IMR-90 (cell line): ENCODE data around the gene UST. TPM values are rescaled to one million over a fixed set of nuclear protein-coding genes. Genes with fewer than 3 reads are reported as not detected.

Experiments used
- ATAC-seq: fragments of 200-7000 bp; cut with Tn5 transposase; 2 replicates; pipeline ENCODE4 v1.9.1; 2020; ENCODE audit warnings: low read depth, mild to moderate bottlenecking, moderate library complexity
- BruUV-seq: library from RNA; stranded (reverse); fragments of 400-500 nt; replicated peaks from 2 replicates; lab custom pipeline; 2021; lab: Mats Ljungman, UMichigan
- CTCF ChIA-PET: fragments of 300-600 bp; formaldehyde crosslinking; extraction: SDS; loops from one replicate; lab custom pipeline; 2021; ENCODE audit warnings: antibody characterized with exemption; lab: Yijun Ruan, JAX
- POLR2A ChIA-PET: fragments of 300-600 bp; sonication (Branson Sonifier 250); formaldehyde crosslinking; loops from one replicate; lab custom pipeline; 2022; ENCODE audit warnings: antibody characterized with exemption; ENCODE audit not compliant: unreplicated experiment; lab: Charles Lee
- DNase-seq: peaks from one replicate; pipeline ENCODE4 v3.0.0; 2013
- H2AFZ ChIP-seq: replicated peaks from 2 replicates; pipeline ENCODE3; 2013; ENCODE audit warnings: low read length, mild to moderate bottlenecking; ENCODE audit not compliant: poor library complexity
- H2AK5ac ChIP-seq: 2 replicates; pipeline ENCODE4 v1.6.1; 2013; ENCODE audit warnings: low read depth, low read length, inconsistent platforms
- H2AK9ac ChIP-seq: replicated peaks from 2 replicates; pipeline ENCODE3; 2013; ENCODE audit warnings: mild to moderate bottlenecking, low read depth, low read length, moderate library complexity; ENCODE audit not compliant: poor library complexity
- H2BK120ac ChIP-seq: 2 replicates; pipeline ENCODE4 v1.6.1; 2013; ENCODE audit warnings: low read depth, low read length, inconsistent platforms
- H2BK15ac ChIP-seq: 3 replicates; pipeline ENCODE4 v1.6.1; 2013; ENCODE audit warnings: low read depth, low read length, inconsistent platforms
- H2BK20ac ChIP-seq: 2 replicates; pipeline ENCODE4 v1.6.1; 2013; ENCODE audit warnings: low read depth, mild to moderate bottlenecking, inconsistent platforms, low read length, moderate library complexity
- H2BK5ac ChIP-seq: 2 replicates; pipeline ENCODE4 v1.6.1; 2013; ENCODE audit warnings: mild to moderate bottlenecking, low read depth, low read length, inconsistent platforms; ENCODE audit not compliant: poor library complexity, severe bottlenecking
- H3K14ac ChIP-seq: replicated peaks from 2 replicates; pipeline ENCODE4 v1.6.1; 2013; ENCODE audit warnings: low read depth, low read length, inconsistent platforms
- H3K18ac ChIP-seq: 2 replicates; pipeline ENCODE4 v1.6.1; 2013; ENCODE audit warnings: low read depth, low read length, control low read depth
- H3K23ac ChIP-seq: 2 replicates; pipeline ENCODE4 v1.6.1; 2013; ENCODE audit warnings: low read depth, low read length, inconsistent platforms
- H3K27ac ChIP-seq: 2 replicates; pipeline ENCODE4 v1.5.1; 2013; ENCODE audit warnings: mild to moderate bottlenecking, control low read depth, low read length; ENCODE audit not compliant: insufficient read depth
- H3K27me3 ChIP-seq: 2 replicates; pipeline ENCODE4 v1.6.1; 2013; ENCODE audit warnings: low read length; ENCODE audit not compliant: control insufficient read depth, insufficient read depth
- H3K36me3 ChIP-seq: 2 replicates; pipeline ENCODE4 v1.6.1; 2013; ENCODE audit warnings: low read length, mixed read lengths; ENCODE audit not compliant: control insufficient read depth, insufficient read depth
- H3K4ac ChIP-seq: 2 replicates; pipeline ENCODE4 v1.6.1; 2013; ENCODE audit warnings: low read depth, low read length, inconsistent platforms
- H3K4me1 ChIP-seq: 2 replicates; pipeline ENCODE4 v1.6.1; 2013; ENCODE audit warnings: low read length, mixed read lengths; ENCODE audit not compliant: control insufficient read depth, insufficient read depth
- H3K4me2 ChIP-seq: 2 replicates; pipeline ENCODE4 v1.6.1; 2013; ENCODE audit warnings: low read depth, mild to moderate bottlenecking, control low read depth, low read length, moderate library complexity
- H3K4me3 ChIP-seq: 2 replicates; pipeline ENCODE4 v1.5.1; 2013; ENCODE audit warnings: low read depth, mild to moderate bottlenecking, control low read depth, low read length, moderate library complexity; ENCODE audit not compliant: insufficient read depth
- H3K56ac ChIP-seq: 2 replicates; pipeline ENCODE4 v1.6.1; 2013; ENCODE audit warnings: low read length, inconsistent platforms; ENCODE audit not compliant: insufficient read depth; ENCODE audit errors: extremely low read depth
- H3K79me1 ChIP-seq, 2 experiments: 2 replicates each; pipeline ENCODE4 v1.6.1; 2013; ENCODE audit warnings: low read length in 2 of 2, inconsistent platforms in 1 of 2, low read depth in 1 of 2
- H3K9ac ChIP-seq: 2 replicates; pipeline ENCODE4 v1.6.1; 2013; ENCODE audit warnings: low read depth, low read length, control low read depth
- H3K9me1 ChIP-seq: 2 replicates; pipeline ENCODE4 v1.6.1; 2013; ENCODE audit warnings: low read length, inconsistent platforms; ENCODE audit not compliant: insufficient read depth
- H3K9me3 ChIP-seq: 2 replicates; pipeline ENCODE4 v1.6.1; 2013; ENCODE audit warnings: low read length; ENCODE audit not compliant: control insufficient read depth, insufficient read depth
- H4K20me1 ChIP-seq: 2 replicates; pipeline ENCODE4 v1.6.1; 2013; ENCODE audit warnings: low read length, inconsistent platforms; ENCODE audit not compliant: insufficient read depth
- H4K5ac ChIP-seq: 2 replicates; pipeline ENCODE4 v1.6.1; 2013; ENCODE audit warnings: mild to moderate bottlenecking, low read depth, low read length, control low read depth
- H4K8ac ChIP-seq, 2 experiments: 2 replicates each; pipeline ENCODE4 v1.6.1; 2013; ENCODE audit warnings: low read depth in 2 of 2, low read length in 2 of 2, control low read depth in 1 of 2, inconsistent platforms in 1 of 2
- H4K91ac ChIP-seq: 2 replicates; pipeline ENCODE4 v1.6.1; 2013; ENCODE audit warnings: low read depth, low read length, inconsistent platforms; ENCODE audit not compliant: insufficient read depth
- BHLHE40 ChIP-seq: fragments of 150-350 bp; IDR thresholded peaks from 2 replicates; pipeline ENCODE4 v1.6.1; 2016; ENCODE audit warnings: mild to moderate bottlenecking, low read depth, low read length
- CHD1 ChIP-seq: IDR thresholded peaks from 2 replicates; pipeline ENCODE4 v1.6.1; 2012; ENCODE audit warnings: low read depth, low read length, improper control_type of control experiment
- FOS ChIP-seq: fragments of 150-350 bp; IDR thresholded peaks from 2 replicates; pipeline ENCODE4 v1.6.1; 2016; ENCODE audit warnings: low read depth, low read length
- MXI1 ChIP-seq: IDR thresholded peaks from 2 replicates; pipeline ENCODE4 v1.6.1; 2012; ENCODE audit warnings: low read depth, mild to moderate bottlenecking, low read length, moderate library complexity, borderline replicate concordance
- NFE2L2 ChIP-seq: fragments of 150-350 bp; IDR thresholded peaks from 2 replicates; pipeline ENCODE4 v1.6.1; 2016; ENCODE audit warnings: low read depth, mild to moderate bottlenecking, low read length
- RAD21 ChIP-seq: IDR thresholded peaks from 2 replicates; pipeline ENCODE4 v1.6.1; 2012; ENCODE audit warnings: low read length, improper control_type of control experiment
- RCOR1 ChIP-seq: IDR thresholded peaks from 2 replicates; pipeline ENCODE4 v1.6.1; 2012; ENCODE audit warnings: mild to moderate bottlenecking, low read length, improper control_type of control experiment; ENCODE audit not compliant: insufficient replicate concordance
- RFX5 ChIP-seq: IDR thresholded peaks from 2 replicates; pipeline ENCODE4 v1.8.0; 2012; ENCODE audit warnings: low read depth, mild to moderate bottlenecking, low read length, moderate library complexity
- USF2 ChIP-seq: fragments of 150-350 bp; IDR thresholded peaks from 2 replicates; pipeline ENCODE4 v1.6.1; 2017; ENCODE audit warnings: mild to moderate bottlenecking, antibody characterized with exemption, low read length, low read depth
- WGBS, 2 experiments: methylation state at CpG; one replicate each; pipeline versions ENCODE4 v1.1.5 to v1.1.7; 2013; ENCODE audit warnings: missing lambda C conversion rate in 2 of 2; ENCODE audit not compliant: insufficient read length in 1 of 2; ENCODE audit errors: extremely low coverage in 2 of 2; 5-methylcytosine and 5-hydroxymethylcytosine counted together
- dilution Hi-C: fragments of 300-500 bp; cut with HindIII; formaldehyde crosslinking; loops from one replicate; pipeline ENCODE4 v1.14.3; 2018; ENCODE audit warnings: low sequenced_read_pairs; ENCODE audit not compliant: unreplicated experiment
- in situ Hi-C: fragments of 300-500 bp; cut with MboI; formaldehyde crosslinking; loops from 3 replicates; pipeline ENCODE4 v1.14.3; 2019; ENCODE audit warnings: low sequenced_read_pairs, inconsistent platforms, mixed read lengths
- intact Hi-C: fragments of 100-400 bp; cut with micrococcal nuclease; formaldehyde crosslinking; loops from 2 replicates; pipeline ENCODE4 v1.10.0; 2022
- polyA plus RNA-seq, 3 experiments: library from polyadenylated mRNA; depleted of rRNA; stranded (reverse); fragments of >200 nt; gene quantifications; 2 replicates each; pipeline ENCODE4 v1.2.3, GENCODE V29; 2012; ENCODE audit warnings: low replicate concordance in 1 of 3
- total RNA-seq: library from RNA; depleted of rRNA; stranded (reverse); fragments of >200 nt; gene quantifications from 2 replicates; pipeline ENCODE4 v1.2.3, GENCODE V29; 2012
- TF ChIP-seq, protein P1 (sequence below): fragments of 150-350 bp; IDR thresholded peaks from 2 replicates; pipeline ENCODE4 v1.6.1; 2016; ENCODE audit warnings: low read depth, mild to moderate bottlenecking, low read length, moderate library complexity, borderline replicate concordance
- TF ChIP-seq, protein P2 (sequence below): conservative IDR thresholded peaks from 2 replicates; pipeline ENCODE4 v1.5.1; 2012; ENCODE audit warnings: mild to moderate bottlenecking, low read depth, low read length, improper control_type of control experiment

The UST gene
- total and polyA plus RNA-seq, 2 of the 4 experiments (the other 2 are of a cell fraction) = 7.7 to 13.8 TPM

- Histone ChIP-seq H2BK20ac (no peak overlapping the region), H3K9me3 (no peaks in the 10 kb centered on the region), H3K27ac (no peak overlapping the region), H3K9me1 (peaks cover 13% of the 10 kb centered on the region), H3K14ac (no peak overlapping the region), H2AFZ (no peak overlapping the region), H4K20me1 (peaks cover 28% of the 10 kb centered on the region), H3K4me3 (no peak overlapping the region), H3K4ac (no peak overlapping the region), H2BK15ac (no peak overlapping the region), H3K27me3 (peaks cover 2% of the 10 kb centered on the region; the same call in 1 of the 2 replicates), H4K5ac (no peak overlapping the region), H3K23ac (no peak overlapping the region), H3K9ac (no peak overlapping the region), H2BK120ac (no peak overlapping the region), H2BK5ac (no peak overlapping the region), H4K91ac (no peak overlapping the region), H3K4me2 (no peak overlapping the region), H3K36me3 (no peaks in the 10 kb centered on the region), H2AK5ac (no peak overlapping the region), H4K8ac (no peak overlapping the region), H3K79me1 (peaks cover 21 to 38% of the 10 kb centered on the region in 2 experiments), H3K56ac (no peak overlapping the region), H3K18ac (no peak overlapping the region), H2AK9ac (no peak overlapping the region), H3K4me1 (peaks cover 8% of the 10 kb centered on the region)
- intact Hi-C loops = no loop called here
- 83% methylated on average over 1 of the region's 5 CpGs; no CpG with 5 or more reads in 1 of the 2 experiments for WGBS, 2 experiments
- TF ChIP-seq USF2 = no peak
- no peak for TF ChIP-seq CHD1
- TF ChIP-seq, protein P1, sequence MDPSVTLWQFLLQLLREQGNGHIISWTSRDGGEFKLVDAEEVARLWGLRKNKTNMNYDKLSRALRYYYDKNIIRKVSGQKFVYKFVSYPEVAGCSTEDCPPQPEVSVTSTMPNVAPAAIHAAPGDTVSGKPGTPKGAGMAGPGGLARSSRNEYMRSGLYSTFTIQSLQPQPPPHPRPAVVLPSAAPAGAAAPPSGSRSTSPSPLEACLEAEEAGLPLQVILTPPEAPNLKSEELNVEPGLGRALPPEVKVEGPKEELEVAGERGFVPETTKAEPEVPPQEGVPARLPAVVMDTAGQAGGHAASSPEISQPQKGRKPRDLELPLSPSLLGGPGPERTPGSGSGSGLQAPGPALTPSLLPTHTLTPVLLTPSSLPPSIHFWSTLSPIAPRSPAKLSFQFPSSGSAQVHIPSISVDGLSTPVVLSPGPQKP = no peak
- TF ChIP-seq RAD21 = no peak
- TF ChIP-seq NFE2L2 = no peak
- no peak for TF ChIP-seq RFX5
- TF ChIP-seq BHLHE40 = no peak
- TF ChIP-seq, protein P2, sequence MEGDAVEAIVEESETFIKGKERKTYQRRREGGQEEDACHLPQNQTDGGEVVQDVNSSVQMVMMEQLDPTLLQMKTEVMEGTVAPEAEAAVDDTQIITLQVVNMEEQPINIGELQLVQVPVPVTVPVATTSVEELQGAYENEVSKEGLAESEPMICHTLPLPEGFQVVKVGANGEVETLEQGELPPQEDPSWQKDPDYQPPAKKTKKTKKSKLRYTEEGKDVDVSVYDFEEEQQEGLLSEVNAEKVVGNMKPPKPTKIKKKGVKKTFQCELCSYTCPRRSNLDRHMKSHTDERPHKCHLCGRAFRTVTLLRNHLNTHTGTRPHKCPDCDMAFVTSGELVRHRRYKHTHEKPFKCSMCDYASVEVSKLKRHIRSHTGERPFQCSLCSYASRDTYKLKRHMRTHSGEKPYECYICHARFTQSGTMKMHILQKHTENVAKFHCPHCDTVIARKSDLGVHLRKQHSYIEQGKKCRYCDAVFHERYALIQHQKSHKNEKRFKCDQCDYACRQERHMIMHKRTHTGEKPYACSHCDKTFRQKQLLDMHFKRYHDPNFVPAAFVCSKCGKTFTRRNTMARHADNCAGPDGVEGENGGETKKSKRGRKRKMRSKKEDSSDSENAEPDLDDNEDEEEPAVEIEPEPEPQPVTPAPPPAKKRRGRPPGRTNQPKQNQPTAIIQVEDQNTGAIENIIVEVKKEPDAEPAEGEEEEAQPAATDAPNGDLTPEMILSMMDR = no peak
- no peak for TF ChIP-seq FOS
- TF ChIP-seq RCOR1 = no peak
- TF ChIP-seq MXI1 = no peak
- DNase-seq = no peak
- ChIA-PET CTCF (interaction anchor here (1.1 kb wide), 1 partner anchor 11 kb away, joined by 3 read pairs; no protein-coding TSS in a partner anchor), POLR2A (no interaction called here)
- ATAC-seq = no peak
- no TSS peak for BruUV-seq
- dilution Hi-C loops = no loop called here
- in situ Hi-C loops = no loop called here
Measured at GRCh38 chr6:148854096-148854495, 107.3 kb downstream of the UST start.
